Caco-2 (cell line): ENCODE results near the gene LMOD2. TPM values are rescaled to one million over a fixed set of nuclear protein-coding genes. Genes with fewer than 3 reads are reported as not detected.

Experiments
- BruUV-seq: library from RNA; stranded (reverse); fragments of 400-500 nt; replicated peaks from 2 replicates; lab custom pipeline; 2021; lab: Mats Ljungman, UMichigan
- CTCF ChIA-PET: fragments of 300-600 bp; sonication (Branson Sonifier 250); formaldehyde crosslinking; loops from one replicate; lab custom pipeline; 2022; ENCODE audit warnings: antibody characterized with exemption; lab: Charles Lee
- POLR2A ChIA-PET: fragments of 300-600 bp; sonication (Branson Sonifier 250); formaldehyde crosslinking; loops from one replicate; lab custom pipeline; 2022; ENCODE audit warnings: antibody characterized with exemption; lab: Charles Lee
- DNase-seq, 2 experiments: peaks; one replicate each; pipeline versions ENCODE4 v3.0.0 to v3.0.0-alpha.2; 2020 to 2022
- H3K27me3 ChIP-seq: replicated peaks from 2 replicates; pipeline ENCODE4 v1.6.0; 2011; ENCODE audit warnings: low read length; ENCODE audit not compliant: control insufficient read depth, insufficient read depth
- H3K36me3 ChIP-seq: 2 replicates; pipeline ENCODE4 v1.5.1; 2011; ENCODE audit warnings: low read length; ENCODE audit not compliant: control insufficient read depth, insufficient read depth
- H3K4me1 ChIP-seq: fragments of 250-450 bp; sonication (Bioruptor Pico); 2 replicates; pipeline ENCODE4 v1.5.1; 2020; ENCODE audit warnings: mild to moderate bottlenecking
- H3K4me3 ChIP-seq: 2 replicates; pipeline ENCODE4 v1.5.1; 2011; ENCODE audit warnings: low read depth, mild to moderate bottlenecking, control low read depth, low read length
- H3K9me3 ChIP-seq: fragments of 250-450 bp; sonication (Bioruptor Pico); 2 replicates; pipeline ENCODE4 v1.5.1; 2020; ENCODE audit warnings: mild to moderate bottlenecking, moderate library complexity
- H3K27ac Mint-ChIP-seq: one replicate; pipeline ENCODE4 v1.8.0; 2022; ENCODE audit warnings: mixed read lengths; ENCODE audit not compliant: unreplicated experiment
- H3K27me3 Mint-ChIP-seq: one replicate; pipeline ENCODE4 v1.8.0; 2022; ENCODE audit warnings: mixed read lengths; ENCODE audit not compliant: insufficient read depth, unreplicated experiment
- H3K36me3 Mint-ChIP-seq: one replicate; pipeline ENCODE4 v1.8.0; 2022; ENCODE audit warnings: mild to moderate bottlenecking, mixed read lengths; ENCODE audit not compliant: insufficient read depth, unreplicated experiment
- H3K4me1 Mint-ChIP-seq: one replicate; pipeline ENCODE4 v1.8.0; 2022; ENCODE audit warnings: low read depth, mixed read lengths; ENCODE audit not compliant: unreplicated experiment
- H3K4me3 Mint-ChIP-seq: one replicate; pipeline ENCODE4 v1.8.0; 2022; ENCODE audit warnings: mild to moderate bottlenecking, moderate library complexity, mixed read lengths; ENCODE audit not compliant: unreplicated experiment
- H3K9me3 Mint-ChIP-seq: one replicate; pipeline ENCODE4 v1.8.0; 2022; ENCODE audit warnings: mixed read lengths; ENCODE audit not compliant: unreplicated experiment
- CTCF ChIP-seq, 2 experiments: fragments of 200-600 bp in 1 of 2; IDR thresholded peaks; 1 replicate in 1 of 2; 2 replicates in 1 of 2; pipeline versions ENCODE4 v1.5.1 to v1.8.0; 2011 to 2022; ENCODE audit warnings: antibody characterized with exemption in 1 of 2, control low read depth in 1 of 2, inconsistent platforms in 1 of 2, low read depth in 1 of 2, low read length in 1 of 2, mild to moderate bottlenecking in 1 of 2, moderate library complexity in 1 of 2; ENCODE audit not compliant: insufficient read depth in 1 of 2, severe bottlenecking in 1 of 2, unreplicated experiment in 1 of 2
- intact Hi-C: fragments of 100-400 bp; cut with micrococcal nuclease; formaldehyde crosslinking; loops from one replicate; pipeline ENCODE4 v1.10.0; 2022; ENCODE audit not compliant: unreplicated experiment
- total RNA-seq: library from RNA; stranded (reverse); gene quantifications from 2 replicates; pipeline ENCODE4 v1.2.3, GENCODE V29; 2022

Gene LMOD2
- total RNA-seq, 1 experiment from 2014 or later, result not detected

GRCh38 chr7:123705211-123705901, 49.7 kb downstream of the LMOD2 start:
- Mint-ChIP-seq H3K4me3 (no peak overlapping the region), H3K36me3 (peaks cover 24% of the 10 kb centered on the region), H3K27ac (no peak overlapping the region), H3K27me3 (no peaks in the 10 kb centered on the region), H3K9me3 (no peaks in the 10 kb centered on the region), H3K4me1 (peaks cover 10% of the 10 kb centered on the region)
- intact Hi-C loops, result loop anchor here (5.0 kb wide), 1 partner anchor 92 kb away; no protein-coding TSS in a partner anchor
- H3K27me3 ChIP-seq, result no peaks in the 10 kb centered on the region
- TF ChIP-seq CTCF (IDR thresholded peaks at IDR 0.05; ENCODE audit: insufficient read depth in 1 of 2, low read depth in 1 of 2, low read length in 1 of 2, severe bottlenecking in 1 of 2, unreplicated experiment in 1 of 2), result no peak
- peaks cover 14% of the 10 kb centered on the region for H3K4me1 ChIP-seq
- ChIA-PET CTCF (no interaction called here), POLR2A (no interaction called here)
- no peaks in the 10 kb centered on the region; the same call in 1 of the 2 replicates for H3K36me3 ChIP-seq
- BruUV-seq, result no TSS peak
- H3K4me3 ChIP-seq, result no peak overlapping the region
- no peak for DNase-seq
- H3K9me3 ChIP-seq, result no peaks in the 10 kb centered on the region

- BruUV-seq, result no TSS peak
- H3K27ac Mint-ChIP-seq, result no peak overlapping the region
These were observed 53.9 kb downstream of the LMOD2 start for GRCh38 chr7:123709525-123709924.

GRCh38 chr7:123710683-123711082, 55.0 kb downstream of the LMOD2 start:
- H3K4me3 Mint-ChIP-seq, result no peak overlapping the region
- H3K27me3 Mint-ChIP-seq, result no peaks in the 10 kb centered on the region
- no peaks in the 10 kb centered on the region for H3K9me3 Mint-ChIP-seq
- peaks cover 22% of the 10 kb centered on the region for H3K4me1 Mint-ChIP-seq
- Histone ChIP-seq H3K36me3 (no peaks in the 10 kb centered on the region; the same call in 1 of the 2 replicates), H3K4me3 (no peak overlapping the region), H3K4me1 (peaks cover 22% of the 10 kb centered on the region), H3K27me3 (no peaks in the 10 kb centered on the region), H3K9me3 (no peaks in the 10 kb centered on the region)
- TF ChIP-seq CTCF (IDR thresholded peaks at IDR 0.05; ENCODE audit: insufficient read depth in 1 of 2, low read depth in 1 of 2, low read length in 1 of 2, severe bottlenecking in 1 of 2, unreplicated experiment in 1 of 2), result no peak
- no peak for DNase-seq
- H3K36me3 Mint-ChIP-seq, result peaks cover 18% of the 10 kb centered on the region
- no peak overlapping the region for H3K27ac Mint-ChIP-seq
- intact Hi-C loops, result loop anchor here (5.0 kb wide), 1 partner anchor 37 kb away; the partner anchor contains the start of gene WASL
- ChIA-PET POLR2A (no interaction called here), CTCF (no interaction called here)
- BruUV-seq, result no TSS peak

More at GRCh38 chr7:123709525-123709924, 53.9 kb downstream of the LMOD2 start:
- H3K4me3 ChIP-seq, result no peak overlapping the region
- no peaks in the 10 kb centered on the region for H3K9me3 Mint-ChIP-seq
- no peaks in the 10 kb centered on the region; the same call in 1 of the 2 replicates for H3K36me3 ChIP-seq
- no peak overlapping the region for H3K4me3 Mint-ChIP-seq
- TF ChIP-seq CTCF (IDR thresholded peaks at IDR 0.05; ENCODE audit: insufficient read depth in 1 of 2, low read depth in 1 of 2, low read length in 1 of 2, severe bottlenecking in 1 of 2, unreplicated experiment in 1 of 2), result no peak
- H3K4me1 ChIP-seq, result peaks cover 12% of the 10 kb centered on the region
- H3K27me3 ChIP-seq, result no peaks in the 10 kb centered on the region
- peaks cover 19% of the 10 kb centered on the region for H3K4me1 Mint-ChIP-seq
- H3K27me3 Mint-ChIP-seq, result no peaks in the 10 kb centered on the region
- intact Hi-C loops, result loop anchor here (5.0 kb wide), 1 partner anchor 88 kb away; no protein-coding TSS in a partner anchor
- peaks cover 26% of the 10 kb centered on the region for H3K36me3 Mint-ChIP-seq
- no peak for DNase-seq
- no peaks in the 10 kb centered on the region for H3K9me3 ChIP-seq
- ChIA-PET CTCF (no interaction called here), POLR2A (interaction anchor here (0.6 kb wide), 1 partner anchor 61 kb away, joined by 4 read pairs; no protein-coding TSS in a partner anchor)
